ENCODE measurements around the gene GDPD4.

GDPD4 gene

GRCh38 chr11:77203901-77204753 lies 97.4 kb downstream of the GDPD4 start:
- DNase-seq = no peak

GRCh38 chr11:77202941-77203900 lies 98.3 kb downstream of the GDPD4 start:
- no peak for DNase-seq

GRCh38 chr11:77201991-77202841 lies 99.3 kb downstream of the GDPD4 start:
- DNase-seq = no peak

GRCh38 chr11:77201370-77201769 lies 100.1 kb downstream of the GDPD4 start:
- no peak for DNase-seq

- DNase-seq = no peak
Observed at GRCh38 chr11:77200351-77201268, 100.9 kb downstream of the GDPD4 start.

GRCh38 chr11:77199137-77199745 lies 102.2 kb downstream of the GDPD4 start:
- DNase-seq = no peak

- DNase-seq = no peak
Observed at GRCh38 chr11:77198440-77198849, 103.0 kb downstream of the GDPD4 start.

- no peak for DNase-seq
Observed at GRCh38 chr11:77197626-77198320, 103.7 kb downstream of the GDPD4 start.

- no peak for DNase-seq
Observed at GRCh38 chr11:77196961-77197360, 104.5 kb downstream of the GDPD4 start.

- DNase-seq = no peak
Observed at GRCh38 chr11:77195071-77195755, 106.3 kb downstream of the GDPD4 start.

GRCh38 chr11:77193911-77194830 lies 107.3 kb downstream of the GDPD4 start:
- no peak for DNase-seq

GRCh38 chr11:77193167-77193566 lies 108.3 kb downstream of the GDPD4 start:
- no peak for DNase-seq

- peak; percentile 57 for DNase-seq
Observed at GRCh38 chr11:77191823-77192495, 109.5 kb downstream of the GDPD4 start.

GRCh38 chr11:77191429-77191822 lies 110.1 kb downstream of the GDPD4 start:
- DNase-seq = no peak

- no peak for DNase-seq
Observed at GRCh38 chr11:77190331-77191075, 111.0 kb downstream of the GDPD4 start.

GRCh38 chr11:77189588-77190210 lies 111.8 kb downstream of the GDPD4 start:
- no peak for DNase-seq

Measured in effector CD8-positive, alpha-beta T cell (primary cell).